H9 (cell line): Measurements from ENCODE around the gene OTULIN. TPM values are rescaled to one million over a fixed set of nuclear protein-coding genes. Genes with fewer than 3 reads are reported as not detected.

Experiments used
- DNase-seq: peaks from one replicate; pipeline ENCODE4 v3.0.0-alpha.2; 2017
- H2AFZ ChIP-seq: one replicate; pipeline ENCODE4 v1.6.1; 2013; ENCODE audit warnings: mild to moderate bottlenecking, low read length, control low read depth, moderate library complexity
- H2AK5ac ChIP-seq: 2 replicates; pipeline ENCODE4 v1.6.1; 2013; ENCODE audit warnings: low read length, control low read depth, mixed read lengths; ENCODE audit not compliant: insufficient read length
- H2BK120ac ChIP-seq: one replicate; pipeline ENCODE4 v1.6.1; 2013; ENCODE audit warnings: low read depth, mild to moderate bottlenecking, low read length, control low read depth, inconsistent platforms; ENCODE audit not compliant: poor library complexity, severe bottlenecking
- H2BK12ac ChIP-seq: 2 replicates; pipeline ENCODE4 v1.6.1; 2013; ENCODE audit warnings: low read length, control low read depth, mixed read lengths, low read depth; ENCODE audit not compliant: insufficient read length
- H2BK15ac ChIP-seq: 2 replicates; pipeline ENCODE4 v1.6.1; 2013; ENCODE audit warnings: low read depth, low read length, control low read depth
- H2BK20ac ChIP-seq: one replicate; pipeline ENCODE4 v1.6.1; 2013; ENCODE audit warnings: low read depth, mild to moderate bottlenecking, low read length, control low read depth, inconsistent platforms; ENCODE audit not compliant: poor library complexity, severe bottlenecking
- H2BK5ac ChIP-seq: 2 replicates; pipeline ENCODE4 v1.6.1; 2013; ENCODE audit warnings: low read length, control low read depth, mixed read lengths; ENCODE audit not compliant: insufficient read length
- H3K14ac ChIP-seq: 2 replicates; pipeline ENCODE4 v1.6.1; 2013; ENCODE audit warnings: low read length, control low read depth; ENCODE audit not compliant: insufficient read depth
- H3K18ac ChIP-seq: 2 replicates; pipeline ENCODE4 v1.6.1; 2013; ENCODE audit warnings: low read depth, mild to moderate bottlenecking, mixed read lengths, low read length, control low read depth; ENCODE audit not compliant: insufficient read length
- H3K23ac ChIP-seq: 2 replicates; pipeline ENCODE4 v1.6.1; 2013; ENCODE audit warnings: low read length, control low read depth, mixed read lengths, low read depth; ENCODE audit not compliant: insufficient read length
- H3K23me2 ChIP-seq: 2 replicates; pipeline ENCODE4 v1.6.1; 2013; ENCODE audit warnings: low read depth, mild to moderate bottlenecking, mixed read lengths, low read length, control low read depth; ENCODE audit not compliant: insufficient read length, poor library complexity, severe bottlenecking
- H3K27ac ChIP-seq: 2 replicates; pipeline ENCODE4 v1.5.1; 2013; ENCODE audit warnings: low read length, control low read depth, mixed read lengths, low read depth; ENCODE audit not compliant: insufficient read length
- H3K27me3 ChIP-seq: 2 replicates; pipeline ENCODE4 v1.6.1; 2013; ENCODE audit warnings: low read length, control low read depth, inconsistent platforms; ENCODE audit not compliant: insufficient read depth
- H3K4ac ChIP-seq: 2 replicates; pipeline ENCODE4 v1.6.1; 2013; ENCODE audit warnings: low read depth, mild to moderate bottlenecking, control low read depth, inconsistent platforms, low read length, moderate library complexity
- H3K4me1 ChIP-seq: 2 replicates; pipeline ENCODE4 v1.6.1; 2013; ENCODE audit warnings: low read length, control low read depth, inconsistent platforms; ENCODE audit not compliant: insufficient read depth
- H3K4me2 ChIP-seq: 2 replicates; pipeline ENCODE4 v1.6.1; 2013; ENCODE audit warnings: low read length, control low read depth, mixed read lengths; ENCODE audit not compliant: insufficient read length, insufficient read depth
- H3K56ac ChIP-seq: 2 replicates; pipeline ENCODE4 v1.6.1; 2013; ENCODE audit warnings: low read depth, mild to moderate bottlenecking, mixed read lengths, low read length, control low read depth; ENCODE audit not compliant: insufficient read length
- H3K79me1 ChIP-seq: 2 replicates; pipeline ENCODE4 v1.6.1; 2013; ENCODE audit warnings: low read depth, mild to moderate bottlenecking, moderate library complexity, low read length, control low read depth, inconsistent platforms; ENCODE audit not compliant: insufficient read depth, poor library complexity, severe bottlenecking
- H3K79me2 ChIP-seq: 2 replicates; pipeline ENCODE4 v1.6.1; 2013; ENCODE audit warnings: low read length, control low read depth, inconsistent platforms; ENCODE audit not compliant: insufficient read depth
- H3K9ac ChIP-seq: 2 replicates; pipeline ENCODE4 v1.6.1; 2013; ENCODE audit warnings: low read length, control low read depth, mixed read lengths; ENCODE audit not compliant: insufficient read length; ENCODE audit errors: extremely low read depth
- H3K9me3 ChIP-seq: one replicate; pipeline ENCODE4 v1.6.1; 2013; ENCODE audit warnings: low read depth, low read length, inconsistent platforms; ENCODE audit not compliant: control insufficient read depth
- H3T11ph ChIP-seq: one replicate; pipeline ENCODE4 v1.6.1; 2013; ENCODE audit warnings: mild to moderate bottlenecking, low read length, control low read depth, inconsistent platforms
- H4K20me1 ChIP-seq: one replicate; pipeline ENCODE4 v1.6.1; 2013; ENCODE audit not compliant: control insufficient read depth, insufficient read length, insufficient read depth
- H4K5ac ChIP-seq: 2 replicates; pipeline ENCODE4 v1.6.1; 2013; ENCODE audit warnings: low read depth, mild to moderate bottlenecking, mixed read lengths, low read length, control low read depth; ENCODE audit not compliant: insufficient read length
- H4K8ac ChIP-seq: replicated peaks from 2 replicates; pipeline ENCODE4 v1.6.1; 2013; ENCODE audit warnings: low read length, control low read depth, mixed read lengths, low read depth; ENCODE audit not compliant: insufficient read length
- H4K91ac ChIP-seq: 2 replicates; pipeline ENCODE4 v1.6.1; 2013; ENCODE audit warnings: low read depth, mild to moderate bottlenecking, moderate library complexity, mixed read lengths, low read length, control low read depth; ENCODE audit not compliant: insufficient read length
- H3K27ac Mint-ChIP-seq, 3 experiments: 2 replicates in 2 of 3; 3 replicates in 1 of 3; pipeline ENCODE4 v1.8.0; 2020 to 2021; ENCODE audit warnings: mixed read lengths in 3 of 3, mild to moderate bottlenecking in 1 of 3, moderate library complexity in 1 of 3
- H3K27me3 Mint-ChIP-seq: 2 replicates; pipeline ENCODE4 v1.8.0; 2021; ENCODE audit warnings: low read depth, mild to moderate bottlenecking, moderate library complexity, mixed read lengths
- H3K36me3 Mint-ChIP-seq, 3 experiments: 2 replicates in 2 of 3; 3 replicates in 1 of 3; pipeline ENCODE4 v1.8.0; 2020 to 2021; ENCODE audit warnings: low read depth in 3 of 3, mixed read lengths in 3 of 3; ENCODE audit not compliant: insufficient read depth in 1 of 3
- H3K4me1 Mint-ChIP-seq, 2 experiments: 2 replicates each; pipeline ENCODE4 v1.8.0; 2020; ENCODE audit warnings: mixed read lengths in 2 of 2
- H3K4me3 Mint-ChIP-seq, 2 experiments: 2 replicates in 1 of 2; 3 replicates in 1 of 2; pipeline ENCODE4 v1.8.0; 2020 to 2021; ENCODE audit warnings: mild to moderate bottlenecking in 2 of 2, mixed read lengths in 2 of 2, moderate library complexity in 1 of 2
- H3K9me3 Mint-ChIP-seq, 2 experiments: 2 replicates in 1 of 2; 3 replicates in 1 of 2; pipeline ENCODE4 v1.8.0; 2020; ENCODE audit warnings: mild to moderate bottlenecking in 2 of 2, mixed read lengths in 2 of 2, moderate library complexity in 1 of 2
- CTCF ChIP-seq: fragments of 200-600 bp; sonication (generic); conservative IDR thresholded peaks from 3 replicates; pipeline ENCODE4 v1.8.0; 2021; ENCODE audit warnings: antibody characterized with exemption, mild to moderate bottlenecking
- WGBS: extraction: QIAGEN DNeasy Blood & Tissue Kit; methylation state at CpG from one replicate; pipeline ENCODE4 v1.1.7; 2013; ENCODE audit warnings: missing lambda C conversion rate, low lambda C conversion rate, mixed read lengths; ENCODE audit not compliant: insufficient read length; ENCODE audit errors: extremely low coverage; 5-methylcytosine and 5-hydroxymethylcytosine counted together
- total RNA-seq: library from RNA; stranded (reverse); gene quantifications from 2 replicates; pipeline ENCODE4 v1.2.1, GENCODE V29; 2021

Gene OTULIN
- total RNA-seq, 1 experiment from 2014 or later = 35.8 TPM

GRCh38 chr5:14739538-14739937, 75.0 kb downstream of the OTULIN start:
- H3K27ac Mint-ChIP-seq = no peak overlapping the region
- H3K4me1 Mint-ChIP-seq = peaks cover 38 to 46% of the 10 kb centered on the region in 2 experiments
- H4K20me1 ChIP-seq = peaks cover 2% of the 10 kb centered on the region
- H3K79me2 ChIP-seq = no peaks in the 10 kb centered on the region
- no peak overlapping the region for H2AK5ac ChIP-seq
- H4K5ac ChIP-seq = no peak overlapping the region
- no peak overlapping the region for H3K23ac ChIP-seq
- no peak overlapping the region for H2BK5ac ChIP-seq
- no peak overlapping the region for H3K4me2 ChIP-seq
- no peaks in the 10 kb centered on the region for H3K9me3 ChIP-seq
- no peaks in the 10 kb centered on the region for H3K27me3 Mint-ChIP-seq
- no peak overlapping the region for H2BK20ac ChIP-seq
- H3T11ph ChIP-seq = no peak overlapping the region
- no peak overlapping the region for H3K18ac ChIP-seq
- H3K27me3 ChIP-seq = no peaks in the 10 kb centered on the region
- no peaks in the 10 kb centered on the region; a peak in 1 of 7 replicates for H3K36me3 Mint-ChIP-seq
- H3K23me2 ChIP-seq = no peaks in the 10 kb centered on the region
- H4K91ac ChIP-seq = no peak overlapping the region
- no peaks in the 10 kb centered on the region for H3K79me1 ChIP-seq
- H2AFZ ChIP-seq = no peak overlapping the region
- no peak for TF ChIP-seq CTCF
- H3K4me1 ChIP-seq = peaks cover 5% of the 10 kb centered on the region; the same call in 1 of the 2 replicates
- H3K56ac ChIP-seq = no peak overlapping the region
- no peak overlapping the region for H4K8ac ChIP-seq
- DNase-seq = no peak
- no CpG with 5 or more reads among the region's 3 CpGs for WGBS
- no peak overlapping the region for H3K4ac ChIP-seq
- H3K14ac ChIP-seq = no peak overlapping the region
- no peaks in the 10 kb centered on the region; a peak in 1 of 5 replicates for H3K9me3 Mint-ChIP-seq
- no peak overlapping the region for H2BK12ac ChIP-seq
- H2BK120ac ChIP-seq = no peak overlapping the region
- H3K27ac ChIP-seq = no peak overlapping the region
- no peak overlapping the region for H3K9ac ChIP-seq
- no peak overlapping the region for H3K4me3 Mint-ChIP-seq
- no peak overlapping the region for H2BK15ac ChIP-seq
